SK-N-SH (cell line): Measurements from ENCODE around the gene CACNA1D. TPM values are rescaled to one million over a fixed set of nuclear protein-coding genes. Genes with fewer than 3 reads are reported as not detected.

ENCODE experiments used
- CTCF ChIA-PET: fragments of 300-600, 350-600 bp; formaldehyde crosslinking; extraction: SDS; loops from one replicate; lab custom pipeline; 2021; lab: Yijun Ruan, JAX
- POLR2A ChIA-PET: fragments of 350-600 bp; sonication (Branson Sonifier 250); formaldehyde crosslinking; extraction: SDS; loops from one replicate; lab custom pipeline; 2020; ENCODE audit warnings: antibody characterized with exemption, inconsistent platforms; lab: Yijun Ruan, JAX
- DNase-seq: peaks from one replicate; pipeline ENCODE4 v3.0.0; 2012
- H2AFZ ChIP-seq: fragments of 200-600 bp; sonication (generic); 2 replicates; pipeline ENCODE4 v1.8.1; 2016; ENCODE audit warnings: antibody characterized with exemption, mild to moderate bottlenecking, low read depth
- H3F3A ChIP-seq: fragments of 200-600 bp; sonication (generic); replicated peaks from 2 replicates; pipeline ENCODE3; 2016; ENCODE audit warnings: antibody characterized with exemption, mild to moderate bottlenecking; ENCODE audit not compliant: insufficient read depth
- H3K27ac ChIP-seq, 2 experiments: fragments of 200-500 bp in 1 of 2; fragments of 200-600 bp in 1 of 2; sonication (Bioruptor generic) in 1 of 2; sonication (generic), shearing (Covaris generic) in 1 of 2; 2 replicates each; pipeline versions ENCODE4 v1.5.1 to v1.6.1; 2014 to 2016; ENCODE audit warnings: low read depth in 2 of 2, inconsistent platforms in 1 of 2, low read length in 1 of 2, mild to moderate bottlenecking in 1 of 2, mixed read lengths in 1 of 2
- H3K27me3 ChIP-seq: fragments of 200-600 bp; sonication (generic), shearing (Covaris generic); 2 replicates; pipeline ENCODE4 v1.6.1; 2016; ENCODE audit warnings: mixed run types; ENCODE audit not compliant: insufficient read depth
- H3K36me3 ChIP-seq, 2 experiments: fragments of 200-500 bp in 1 of 2; fragments of 200-600 bp in 1 of 2; sonication (Bioruptor generic) in 1 of 2; sonication (generic) in 1 of 2; replicated peaks in 1 of 2; 2 replicates each; pipeline versions ENCODE3 to v1.5.1; 2014 to 2016; ENCODE audit warnings: low read length in 1 of 2, mild to moderate bottlenecking in 1 of 2; ENCODE audit not compliant: insufficient read depth in 2 of 2, control insufficient read depth in 1 of 2
- H3K4me1 ChIP-seq, 2 experiments: fragments of 200-500 bp in 1 of 2; fragments of 200-600 bp in 1 of 2; sonication (Bioruptor generic) in 1 of 2; sonication (generic), shearing (Covaris generic) in 1 of 2; 2 replicates each; pipeline versions ENCODE4 v1.5.1 to v1.6.1; 2014 to 2016; ENCODE audit warnings: low read depth in 1 of 2, low read length in 1 of 2, mixed run types in 1 of 2; ENCODE audit not compliant: insufficient read depth in 2 of 2, control insufficient read depth in 1 of 2
- H3K4me2 ChIP-seq: fragments of 200-600 bp; sonication (generic), shearing (Covaris generic); 2 replicates; pipeline ENCODE4 v1.6.1; 2017; ENCODE audit warnings: mixed run types
- H3K4me3 ChIP-seq, 2 experiments: fragments of 200-500 bp in 1 of 2; fragments of 200-600 bp in 1 of 2; sonication (Bioruptor generic) in 1 of 2; sonication (generic), shearing (Covaris generic) in 1 of 2; 2 replicates each; pipeline versions ENCODE4 v1.5.1 to v1.8.1; 2014 to 2016; ENCODE audit warnings: low read depth in 2 of 2, inconsistent platforms in 1 of 2, low read length in 1 of 2, mild to moderate bottlenecking in 1 of 2, mixed read lengths in 1 of 2, moderate library complexity in 1 of 2
- H3K79me2 ChIP-seq: fragments of 200-600 bp; sonication (generic); 2 replicates; pipeline ENCODE4 v1.8.1; 2017; ENCODE audit warnings: mild to moderate bottlenecking; ENCODE audit not compliant: insufficient read depth
- H3K9ac ChIP-seq: fragments of 200-600 bp; sonication (generic); 2 replicates; pipeline ENCODE4 v1.6.1; 2017; ENCODE audit warnings: mixed run types
- H3K9me2 ChIP-seq: fragments of 200-600 bp; sonication (generic); 2 replicates; pipeline ENCODE4 v1.6.1; 2017; ENCODE audit warnings: mixed run types
- H3K9me3 ChIP-seq: fragments of 200-600 bp; sonication (generic); 2 replicates; pipeline ENCODE4 v1.6.1; 2017; ENCODE audit warnings: mixed run types, mild to moderate bottlenecking, moderate library complexity
- H4K20me1 ChIP-seq: fragments of 200-600 bp; sonication (generic); 2 replicates; pipeline ENCODE4 v1.6.1; 2017; ENCODE audit warnings: mild to moderate bottlenecking, mixed run types; ENCODE audit not compliant: insufficient read depth
- CHD2 ChIP-seq: fragments of 150-350 bp; IDR thresholded peaks from 2 replicates; pipeline ENCODE4 v1.6.1; 2018; ENCODE audit warnings: low read length; ENCODE audit not compliant: partially characterized antibody
- CTCF ChIP-seq: fragments of 200-600 bp; sonication (generic); IDR thresholded peaks from 2 replicates; pipeline ENCODE4 v1.6.1; 2017; ENCODE audit warnings: antibody characterized with exemption, mild to moderate bottlenecking, moderate library complexity
- FOXJ3 ChIP-seq: sonication (generic); formaldehyde crosslinking; IDR thresholded peaks from 2 replicates; pipeline ENCODE4 v1.5.1; 2020; ENCODE audit warnings: mild to moderate bottlenecking, missing genetic modification reagents
- FOXM1 ChIP-seq: IDR thresholded peaks from 2 replicates; pipeline ENCODE4 v1.4.0; 2012; ENCODE audit warnings: low read depth, mild to moderate bottlenecking
- GABPA ChIP-seq: IDR thresholded peaks from 2 replicates; pipeline ENCODE4 v1.4.0; 2012; ENCODE audit warnings: low read depth, mild to moderate bottlenecking
- IRF3 ChIP-seq: fragments of 150-350 bp; IDR thresholded peaks from 2 replicates; pipeline ENCODE4 v1.6.1; 2016; ENCODE audit warnings: mild to moderate bottlenecking, low read depth, low read length
- JUND ChIP-seq: IDR thresholded peaks from 2 replicates; pipeline ENCODE4 v1.4.0; 2012
- MAX ChIP-seq: IDR thresholded peaks from 2 replicates; pipeline ENCODE4 v1.4.0; 2012; ENCODE audit warnings: low read depth
- MXI1 ChIP-seq: IDR thresholded peaks from 2 replicates; pipeline ENCODE4 v1.6.1; 2012; ENCODE audit warnings: mild to moderate bottlenecking, low read depth, low read length, improper control_type of control experiment
- NFIC ChIP-seq: IDR thresholded peaks from 2 replicates; pipeline ENCODE4 v1.4.0; 2012; ENCODE audit warnings: borderline replicate concordance
- NRF1 ChIP-seq: IDR thresholded peaks from 2 replicates; pipeline ENCODE4 v1.6.1; 2012; ENCODE audit warnings: low read depth, mild to moderate bottlenecking, low read length
- PBX3 ChIP-seq: IDR thresholded peaks from 2 replicates; pipeline ENCODE4; 2012
- RAD21 ChIP-seq: IDR thresholded peaks from 2 replicates; pipeline ENCODE4 v1.6.1; 2012; ENCODE audit warnings: mild to moderate bottlenecking, low read length
- RCOR1 ChIP-seq: fragments of 150-350 bp; IDR thresholded peaks from 2 replicates; pipeline ENCODE4 v1.6.1; 2017; ENCODE audit warnings: antibody characterized with exemption, low read length
- RFX5 ChIP-seq: IDR thresholded peaks from 2 replicates; pipeline ENCODE4 v1.6.1; 2012; ENCODE audit warnings: mild to moderate bottlenecking, improper control_type of control experiment, low read length
- TCF12 ChIP-seq: IDR thresholded peaks from 2 replicates; pipeline ENCODE4 v1.4.0; 2012
- TEAD4 ChIP-seq: IDR thresholded peaks from 2 replicates; pipeline ENCODE4 v1.4.0; 2012; ENCODE audit warnings: mild to moderate bottlenecking, borderline replicate concordance; ENCODE audit not compliant: insufficient read depth
- USF1 ChIP-seq: IDR thresholded peaks from 2 replicates; pipeline ENCODE4 v1.4.0; 2012; ENCODE audit warnings: low read depth, borderline replicate concordance
- YY1 ChIP-seq: IDR thresholded peaks from 2 replicates; pipeline ENCODE4 v1.4.0; 2012; ENCODE audit warnings: low read depth, mild to moderate bottlenecking
- ZBTB33 ChIP-seq: IDR thresholded peaks from 2 replicates; pipeline ENCODE4 v1.4.0; 2012; ENCODE audit warnings: low read depth, borderline replicate concordance
- WGBS: methylation state at CpG from one replicate; pipeline ENCODE4 v1.1.6; 2017; ENCODE audit warnings: low lambda C conversion rate; 5-methylcytosine and 5-hydroxymethylcytosine counted together
- polyA plus RNA-seq, 3 experiments: library from polyadenylated mRNA; depleted of rRNA; stranded (reverse); fragments of >200 nt; gene quantifications; 2 replicates each; pipeline ENCODE4 v1.2.3, GENCODE V29; 2012

CACNA1D gene
- polyA plus RNA-seq, 1 of the 3 experiments (the other 2 are of a cell fraction), result 0.12 TPM

GRCh38 chr3:53650928-53651661, 156.7 kb downstream of the CACNA1D start:
- no peak overlapping the region for H3K4me2 ChIP-seq
- H3K27ac ChIP-seq, result no peak overlapping the region; a peak in 1 of 4 replicates
- peaks cover 0 to 7% of the 10 kb centered on the region in 2 experiments; a peak in 1 of 4 replicates for H3K4me1 ChIP-seq
- no peaks in the 10 kb centered on the region for H3K36me3 ChIP-seq
- H4K20me1 ChIP-seq, result no peaks in the 10 kb centered on the region
- WGBS, result 35% methylated on average over 5 of the region's 5 CpGs
- H3K4me3 ChIP-seq, result no peak overlapping the region
- ChIA-PET CTCF (interaction anchor here (1.1 to 2.1 kb wide), 3 partner anchors 14 to 276 kb away, joined by 3 to 4 read pairs (median 3); no protein-coding TSS in a partner anchor), POLR2A (no interaction called here)
- no peak overlapping the region for H2AFZ ChIP-seq
- no peaks in the 10 kb centered on the region for H3K27me3 ChIP-seq
- H3K9me3 ChIP-seq, result no peaks in the 10 kb centered on the region
- H3K9me2 ChIP-seq, result no peaks in the 10 kb centered on the region
- H3K9ac ChIP-seq, result no peak overlapping the region
- DNase-seq, result no peak
- no peaks in the 10 kb centered on the region for H3F3A ChIP-seq
- TF ChIP-seq CTCF, result no peak
- no peaks in the 10 kb centered on the region for H3K79me2 ChIP-seq

GRCh38 chr3:53651927-53652326, 157.5 kb downstream of the CACNA1D start:
- no peaks in the 10 kb centered on the region for H3K79me2 ChIP-seq
- peaks cover 0 to 7% of the 10 kb centered on the region in 2 experiments; a peak in 1 of 4 replicates for H3K4me1 ChIP-seq
- CTCF ChIA-PET, result interaction anchor here (1.1 to 2.1 kb wide), 3 partner anchors 13 to 277 kb away, joined by 3 to 4 read pairs (median 3); no protein-coding TSS in a partner anchor
- no peak overlapping the region for H2AFZ ChIP-seq
- H3F3A ChIP-seq, result no peaks in the 10 kb centered on the region
- WGBS, result 54% methylated on average over 8 of the region's 8 CpGs
- TF ChIP-seq RAD21 (no peak), MXI1 (no peak), TCF12 (no peak), PBX3 (no peak), NFIC (no peak), RFX5 (no peak), JUND (no peak), MAX (no peak), CHD2 (no peak), FOXM1 (no peak), ZBTB33 (no peak), USF1 (no peak), NRF1 (no peak), IRF3 (no peak), GABPA (no peak), FOXJ3 (no peak), RCOR1 (no peak), TEAD4 (no peak), YY1 (no peak)
- no peaks in the 10 kb centered on the region for H3K36me3 ChIP-seq
- H3K27me3 ChIP-seq, result no peaks in the 10 kb centered on the region
- no peaks in the 10 kb centered on the region for H3K9me2 ChIP-seq
- H3K4me3 ChIP-seq, result no peak overlapping the region
- DNase-seq, result no peak
- H3K4me2 ChIP-seq, result no peak overlapping the region
- H3K9ac ChIP-seq, result no peak overlapping the region
- H3K27ac ChIP-seq, result 0 out of 4 replicates have a peak overlapping the region, but pooled peaks of 1 of the 2 experiments have one; percentile 28
- POLR2A ChIA-PET, result no interaction called here
- no peaks in the 10 kb centered on the region for H4K20me1 ChIP-seq
- no peaks in the 10 kb centered on the region for H3K9me3 ChIP-seq
